GM23338 (cell line): ENCODE data around the gene DNAH9. TPM values are rescaled to one million over a fixed set of nuclear protein-coding genes. Genes with fewer than 3 reads are reported as not detected.

ENCODE experiments used
- ATAC-seq: fragments of 200-7000 bp; cut with Tn5 transposase; 3 replicates; pipeline ENCODE4 v1.9.1; 2020
- DNase-seq: peaks from one replicate; pipeline ENCODE4 v3.0.0-alpha.2; 2015; ENCODE audit warnings: low spot score
- H2AFZ ChIP-seq: fragments of 200-600 bp; sonication (generic); 2 replicates; pipeline ENCODE4 v1.8.0; 2016; ENCODE audit warnings: antibody characterized with exemption, mild to moderate bottlenecking, moderate library complexity
- H3F3A ChIP-seq: fragments of 200-600 bp; sonication (generic); replicated peaks from 2 replicates; pipeline ENCODE4 v1.8.0; 2017; ENCODE audit warnings: antibody characterized with exemption, mixed run types, low read depth
- H3K27ac ChIP-seq: fragments of 200-600 bp; sonication (generic); 2 replicates; pipeline ENCODE4 v1.6.1; 2016; ENCODE audit warnings: low read depth
- H3K27me3 ChIP-seq: fragments of 200-600 bp; sonication (generic); 2 replicates; pipeline ENCODE4 v1.8.0; 2016; ENCODE audit warnings: mild to moderate bottlenecking, mixed run types, moderate library complexity; ENCODE audit not compliant: insufficient read depth
- H3K36me3 ChIP-seq: fragments of 200-600 bp; sonication (generic); 2 replicates; pipeline ENCODE4 v1.8.0; 2016; ENCODE audit warnings: mild to moderate bottlenecking; ENCODE audit not compliant: insufficient read depth
- H3K4me1 ChIP-seq: fragments of 200-600 bp; sonication (generic); 2 replicates; pipeline ENCODE4 v1.8.0; 2016; ENCODE audit warnings: mild to moderate bottlenecking, moderate library complexity; ENCODE audit not compliant: insufficient read depth
- H3K4me2 ChIP-seq: fragments of 200-600 bp; sonication (generic); 2 replicates; pipeline ENCODE4 v1.7.1; 2017; ENCODE audit warnings: mixed run types
- H3K4me3 ChIP-seq: fragments of 200-600 bp; sonication (generic); 2 replicates; pipeline ENCODE4 v1.6.1; 2016; ENCODE audit warnings: mixed run types
- H3K79me2 ChIP-seq: fragments of 200-600 bp; sonication (generic); replicated peaks from 2 replicates; pipeline ENCODE4 v1.8.0; 2017; ENCODE audit warnings: mild to moderate bottlenecking; ENCODE audit not compliant: insufficient read depth
- H3K9me2 ChIP-seq: fragments of 200-600 bp; sonication (generic); 2 replicates; pipeline ENCODE4 v1.8.0; 2017; ENCODE audit not compliant: insufficient read depth
- H4K20me1 ChIP-seq: fragments of 200-600 bp; sonication (generic); replicated peaks from 2 replicates; pipeline ENCODE4 v1.8.0; 2017; ENCODE audit warnings: mild to moderate bottlenecking; ENCODE audit not compliant: insufficient read depth
- H3K27ac Mint-ChIP-seq: 2 replicates; pipeline ENCODE4 v1.8.0; 2020; ENCODE audit warnings: inconsistent platforms, mild to moderate bottlenecking, moderate library complexity, mixed read lengths
- H3K27me3 Mint-ChIP-seq: 3 replicates; pipeline ENCODE4 v1.8.0; 2022; ENCODE audit warnings: low read depth, mild to moderate bottlenecking, moderate library complexity, mixed read lengths, inconsistent platforms; ENCODE audit not compliant: insufficient read depth, poor library complexity
- H3K36me3 Mint-ChIP-seq: 3 replicates; pipeline ENCODE4 v1.8.0; 2021; ENCODE audit warnings: low read depth, mild to moderate bottlenecking, inconsistent platforms, moderate library complexity, mixed read lengths
- H3K4me1 Mint-ChIP-seq: 3 replicates; pipeline ENCODE4 v1.8.0; 2020; ENCODE audit warnings: mild to moderate bottlenecking, inconsistent platforms, mixed read lengths
- H3K4me3 Mint-ChIP-seq: 3 replicates; pipeline ENCODE4 v1.8.0; 2021; ENCODE audit warnings: moderate library complexity, mild to moderate bottlenecking, inconsistent platforms, mixed read lengths
- H3K9me3 Mint-ChIP-seq: 3 replicates; pipeline ENCODE4 v1.8.0; 2020; ENCODE audit warnings: moderate library complexity, mild to moderate bottlenecking, inconsistent platforms, mixed read lengths
- ETS1 ChIP-seq: IDR thresholded peaks from 2 replicates; pipeline ENCODE4 v1.6.1; 2016; ENCODE audit warnings: antibody characterized with exemption
- JUNB ChIP-seq: IDR thresholded peaks from one replicate; pipeline ENCODE4 v1.6.1; 2016; ENCODE audit warnings: antibody characterized with exemption; ENCODE audit not compliant: unreplicated experiment
- NANOG ChIP-seq: IDR thresholded peaks from 2 replicates; pipeline ENCODE4 v1.6.1; 2016; ENCODE audit warnings: antibody characterized with exemption, borderline replicate concordance
- STAT1 ChIP-seq: IDR thresholded peaks from one replicate; pipeline ENCODE4 v1.6.1; 2016; ENCODE audit warnings: antibody characterized with exemption; ENCODE audit not compliant: unreplicated experiment
- ZNF114 ChIP-seq: fragments of 250-450 bp; sonication (Bioruptor Pico); IDR thresholded peaks from 2 replicates; pipeline ENCODE4 v1.5.0; 2020; ENCODE audit warnings: mild to moderate bottlenecking, moderate library complexity
- ZNF462 ChIP-seq: fragments of 250-450 bp; sonication (Bioruptor Pico); IDR thresholded peaks from 2 replicates; pipeline ENCODE4 v1.5.0; 2020; ENCODE audit warnings: mild to moderate bottlenecking, moderate library complexity
- polyA plus RNA-seq: library from polyadenylated mRNA; unstranded; fragments of >200 nt; fragmentation: Nextera tagmentation; extraction: Ambion mirVana; gene quantifications from 2 replicates; pipeline ENCODE4 v1.2.1, GENCODE V29; 2016
- total RNA-seq: library from RNA; depleted of rRNA; stranded (reverse); fragments of >200 nt; shearing (Covaris generic); gene quantifications from 2 replicates; pipeline ENCODE4 v1.2.3, GENCODE V29; 2014

The DNAH9 gene
- total and polyA plus RNA-seq, 2 experiments from 2014 or later: not detected

GRCh38 chr17:11701911-11702310 is 103.6 kb downstream of the DNAH9 start (continued):
- TF ChIP-seq ZNF462 (CRISPR knock-in tag): no peak

GRCh38 chr17:11704041-11704440 is 105.8 kb downstream of the DNAH9 start:
- H3K79me2 ChIP-seq: no peaks in the 10 kb centered on the region
- no peak for DNase-seq
- no peak overlapping the region for H3K4me3 ChIP-seq
- H3K4me1 ChIP-seq: no peaks in the 10 kb centered on the region
- H3K27ac Mint-ChIP-seq: no peak overlapping the region
- no peaks in the 10 kb centered on the region for H3K4me1 Mint-ChIP-seq
- H3F3A ChIP-seq: no peaks in the 10 kb centered on the region
- ATAC-seq: no peak
- peaks cover 99% of the 10 kb centered on the region for H3K9me3 Mint-ChIP-seq
- H3K36me3 ChIP-seq: no peaks in the 10 kb centered on the region
- no peak overlapping the region for H3K4me3 Mint-ChIP-seq
- TF ChIP-seq ZNF462 (CRISPR knock-in tag) (no peak), NANOG (no peak), ETS1 (no peak), JUNB (no peak), ZNF114 (CRISPR knock-in tag) (no peak), STAT1 (no peak)
- H3K36me3 Mint-ChIP-seq: peaks cover 46% of the 10 kb centered on the region
- no peaks in the 10 kb centered on the region for H3K9me2 ChIP-seq
- H3K27ac ChIP-seq: no peak overlapping the region
- no peaks in the 10 kb centered on the region for H4K20me1 ChIP-seq
- no peak overlapping the region for H2AFZ ChIP-seq
- no peaks in the 10 kb centered on the region for H3K27me3 ChIP-seq
- H3K4me2 ChIP-seq: no peak overlapping the region
- H3K27me3 Mint-ChIP-seq: peaks cover 12% of the 10 kb centered on the region
